Activated T-helper 1 cell treated with anti-CD3 and anti-CD28 coated beads, Interleukin-12 subunit alpha, Interleukin-12 subunit beta, Interleukin-2, Interleukin-4 antibody, amounts not matched to agents 30 ng/mL and 10 ng/mL and 1 ng/mL, durations not matched to agents 14 hours and 24 hours and 36 hours (primary cell): ENCODE results near the gene CTSZ. TPM values are rescaled to one million over a fixed set of nuclear protein-coding genes. Genes with fewer than 3 reads are reported as not detected.

ENCODE experiments used
- DNase-seq: peaks from one replicate; pipeline ENCODE4 v3.0.0; 2021; ENCODE audit warnings: low spot score
- H3K27ac Mint-ChIP-seq: one replicate; pipeline ENCODE4 v1.8.0; 2021; ENCODE audit warnings: mild to moderate bottlenecking, mixed read lengths
- H3K27me3 Mint-ChIP-seq: one replicate; pipeline ENCODE4 v1.8.0; 2022; ENCODE audit warnings: mild to moderate bottlenecking, moderate library complexity, mixed read lengths; ENCODE audit not compliant: insufficient read depth
- H3K36me3 Mint-ChIP-seq: one replicate; pipeline ENCODE4 v1.8.0; 2021; ENCODE audit warnings: low read depth, mixed read lengths
- H3K4me1 Mint-ChIP-seq: one replicate; pipeline ENCODE4 v1.8.0; 2021; ENCODE audit warnings: low read depth, mixed read lengths
- H3K4me3 Mint-ChIP-seq: one replicate; pipeline ENCODE4 v1.8.0; 2021; ENCODE audit warnings: mild to moderate bottlenecking, moderate library complexity, mixed read lengths
- H3K9me3 Mint-ChIP-seq: one replicate; pipeline ENCODE4 v1.8.0; 2021; ENCODE audit warnings: mixed read lengths
- intact Hi-C: fragments of 100-400 bp; cut with micrococcal nuclease; formaldehyde crosslinking; loops from one replicate; pipeline ENCODE4 v1.15.1; 2024
- total RNA-seq: library from RNA; stranded (reverse); gene quantifications from 2 replicates; pipeline ENCODE4 v1.2.3, GENCODE V29; 2022

The CTSZ gene
- total RNA-seq, 1 donor from 2014 or later = 54.1 TPM

- intact Hi-C loops = no loop called here
- Mint-ChIP-seq H3K36me3 (peaks cover 66% of the 10 kb centered on the region), H3K27me3 (no peaks in the 10 kb centered on the region), H3K4me1 (peaks cover 62% of the 10 kb centered on the region), H3K4me3 (peak overlapping the region; percentile 1), H3K27ac (no peak overlapping the region), H3K9me3 (no peaks in the 10 kb centered on the region)
- DNase-seq = no peak
These were observed 20.8 kb upstream of the CTSZ start for GRCh38 chr20:59027741-59028320.

GRCh38 chr20:59026904-59027740 is 20.1 kb upstream of the CTSZ start:
- H3K4me3 Mint-ChIP-seq = no peak overlapping the region
- H3K36me3 Mint-ChIP-seq = peaks cover 68% of the 10 kb centered on the region
- no peaks in the 10 kb centered on the region for H3K9me3 Mint-ChIP-seq
- no peak for DNase-seq
- H3K4me1 Mint-ChIP-seq = peaks cover 59% of the 10 kb centered on the region
- peak overlapping the region; percentile 37 for H3K27ac Mint-ChIP-seq
- intact Hi-C loops = no loop called here
- no peaks in the 10 kb centered on the region for H3K27me3 Mint-ChIP-seq

GRCh38 chr20:59025511-59025910 is 18.5 kb upstream of the CTSZ start:
- peaks cover 50% of the 10 kb centered on the region for H3K4me1 Mint-ChIP-seq
- H3K4me3 Mint-ChIP-seq = no peak overlapping the region
- no peak overlapping the region for H3K27ac Mint-ChIP-seq
- DNase-seq = no peak
- no peaks in the 10 kb centered on the region for H3K27me3 Mint-ChIP-seq
- H3K9me3 Mint-ChIP-seq = no peaks in the 10 kb centered on the region
- H3K36me3 Mint-ChIP-seq = peaks cover 61% of the 10 kb centered on the region
- intact Hi-C loops = no loop called here

- Mint-ChIP-seq H3K9me3 (no peaks in the 10 kb centered on the region), H3K4me3 (no peak overlapping the region), H3K4me1 (peaks cover 46% of the 10 kb centered on the region), H3K27me3 (no peaks in the 10 kb centered on the region), H3K27ac (no peak overlapping the region), H3K36me3 (peaks cover 57% of the 10 kb centered on the region)
- DNase-seq = no peak
- intact Hi-C loops = no loop called here
These were observed 18.0 kb upstream of the CTSZ start for GRCh38 chr20:59025086-59025485.

GRCh38 chr20:59024111-59024530 is 17.1 kb upstream of the CTSZ start:
- peaks cover 49% of the 10 kb centered on the region for H3K36me3 Mint-ChIP-seq
- intact Hi-C loops = no loop called here
- H3K27ac Mint-ChIP-seq = no peak overlapping the region
- H3K4me1 Mint-ChIP-seq = peaks cover 36% of the 10 kb centered on the region
- H3K4me3 Mint-ChIP-seq = no peak overlapping the region
- H3K9me3 Mint-ChIP-seq = no peaks in the 10 kb centered on the region
- no peak for DNase-seq
- H3K27me3 Mint-ChIP-seq = no peaks in the 10 kb centered on the region

- Mint-ChIP-seq H3K4me3 (no peak overlapping the region), H3K27ac (no peak overlapping the region), H3K36me3 (peaks cover 44% of the 10 kb centered on the region), H3K4me1 (peaks cover 31% of the 10 kb centered on the region), H3K27me3 (no peaks in the 10 kb centered on the region), H3K9me3 (no peaks in the 10 kb centered on the region)
- no peak for DNase-seq
- intact Hi-C loops = no loop called here
These were observed 16.6 kb upstream of the CTSZ start for GRCh38 chr20:59023616-59024015.

GRCh38 chr20:59022754-59023153 is 15.7 kb upstream of the CTSZ start:
- Mint-ChIP-seq H3K36me3 (peaks cover 39% of the 10 kb centered on the region), H3K4me1 (peaks cover 23% of the 10 kb centered on the region), H3K27ac (no peak overlapping the region), H3K27me3 (no peaks in the 10 kb centered on the region), H3K9me3 (no peaks in the 10 kb centered on the region), H3K4me3 (no peak overlapping the region)
- intact Hi-C loops = no loop called here
- no peak for DNase-seq

GRCh38 chr20:59020938-59021551 is 14.0 kb upstream of the CTSZ start:
- no peak for DNase-seq
- Mint-ChIP-seq H3K36me3 (peaks cover 25% of the 10 kb centered on the region), H3K4me3 (no peak overlapping the region), H3K27ac (no peak overlapping the region), H3K9me3 (no peaks in the 10 kb centered on the region), H3K4me1 (peaks cover 24% of the 10 kb centered on the region), H3K27me3 (no peaks in the 10 kb centered on the region)
- intact Hi-C loops = no loop called here

- Mint-ChIP-seq H3K4me1 (peaks cover 24% of the 10 kb centered on the region), H3K4me3 (no peak within 1 kb of the TSS), H3K9me3 (no peaks in the 10 kb centered on the region), H3K27ac (no peak within 1 kb of the TSS), H3K27me3 (no peaks in the 10 kb centered on the region), H3K36me3 (peaks cover 15% of the 10 kb centered on the region)
- intact Hi-C loops = no loop called here
- DNase-seq = no peak
These were observed 12.2 kb upstream of the CTSZ start, which contains the start of gene TUBB1 for GRCh38 chr20:59019217-59019616. TSS of gene TUBB1 (plus strand) at chr20:59019429. CDS start at chr20:59019523, 94 bp downstream.

GRCh38 chr20:59018817-59019216 is 11.8 kb upstream of the CTSZ start:
- peaks cover 11% of the 10 kb centered on the region for H3K36me3 Mint-ChIP-seq
- intact Hi-C loops = no loop called here
- H3K9me3 Mint-ChIP-seq = no peaks in the 10 kb centered on the region
- no peak overlapping the region for H3K4me3 Mint-ChIP-seq
- H3K27me3 Mint-ChIP-seq = no peaks in the 10 kb centered on the region
- H3K4me1 Mint-ChIP-seq = peaks cover 28% of the 10 kb centered on the region
- no peak overlapping the region for H3K27ac Mint-ChIP-seq
- DNase-seq = no peak

- H3K27ac Mint-ChIP-seq = no peak overlapping the region
- peaks cover 2% of the 10 kb centered on the region for H3K27me3 Mint-ChIP-seq
- no peaks in the 10 kb centered on the region for H3K9me3 Mint-ChIP-seq
- H3K4me1 Mint-ChIP-seq = peaks cover 34% of the 10 kb centered on the region
- intact Hi-C loops = no loop called here
- H3K36me3 Mint-ChIP-seq = peaks cover 8% of the 10 kb centered on the region
- no peak for DNase-seq
- H3K4me3 Mint-ChIP-seq = no peak overlapping the region
These were observed 10.6 kb upstream of the CTSZ start for GRCh38 chr20:59017493-59018231.

GRCh38 chr20:59016795-59017492 is 9.9 kb upstream of the CTSZ start:
- Mint-ChIP-seq H3K27me3 (peaks cover 2% of the 10 kb centered on the region), H3K9me3 (no peaks in the 10 kb centered on the region), H3K4me1 (peaks cover 34% of the 10 kb centered on the region), H3K27ac (no peak overlapping the region), H3K36me3 (peaks cover 4% of the 10 kb centered on the region), H3K4me3 (peak overlapping the region; percentile 24)
- no peak for DNase-seq
- intact Hi-C loops = no loop called here
